ENCODE data around the gene RPL36. TPM values are rescaled to one million over a fixed set of nuclear protein-coding genes. Genes with fewer than 3 reads are reported as not detected.
"Not testable (repeated sequence)": the region's sequence is repeated elsewhere in the genome, so short reads cannot be mapped to it uniquely, and the experiment has no call there.

RPL36 gene
- polyA plus RNA-seq, 3 donors = 1,118 to 1,631 (median 1,215) TPM

DNA sequence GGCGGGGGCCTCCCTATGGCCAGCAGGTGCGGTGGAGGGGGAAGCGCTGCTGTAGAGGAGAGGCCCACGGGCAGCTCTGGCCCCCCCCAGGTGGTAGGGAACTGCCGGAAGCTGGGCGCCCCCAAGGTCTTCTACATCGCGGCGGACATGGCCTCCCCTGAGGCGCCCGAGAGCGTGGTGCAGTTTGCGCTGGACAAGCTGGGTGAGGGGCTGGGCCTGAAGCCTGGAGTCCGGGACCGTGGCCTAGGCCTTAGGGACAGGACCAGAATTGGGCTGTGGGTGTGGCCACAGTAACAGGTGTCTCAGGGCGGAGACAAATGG lies 3.8 kb upstream of the RPL36 start:
- 17 to 33% (median 23%) methylated on average over 16 of the region's 16 CpGs for WGBS, 3 donors
- no peak overlapping the region for H3K27ac ChIP-seq (ENCODE audit: low read depth, low read length)

DNA sequence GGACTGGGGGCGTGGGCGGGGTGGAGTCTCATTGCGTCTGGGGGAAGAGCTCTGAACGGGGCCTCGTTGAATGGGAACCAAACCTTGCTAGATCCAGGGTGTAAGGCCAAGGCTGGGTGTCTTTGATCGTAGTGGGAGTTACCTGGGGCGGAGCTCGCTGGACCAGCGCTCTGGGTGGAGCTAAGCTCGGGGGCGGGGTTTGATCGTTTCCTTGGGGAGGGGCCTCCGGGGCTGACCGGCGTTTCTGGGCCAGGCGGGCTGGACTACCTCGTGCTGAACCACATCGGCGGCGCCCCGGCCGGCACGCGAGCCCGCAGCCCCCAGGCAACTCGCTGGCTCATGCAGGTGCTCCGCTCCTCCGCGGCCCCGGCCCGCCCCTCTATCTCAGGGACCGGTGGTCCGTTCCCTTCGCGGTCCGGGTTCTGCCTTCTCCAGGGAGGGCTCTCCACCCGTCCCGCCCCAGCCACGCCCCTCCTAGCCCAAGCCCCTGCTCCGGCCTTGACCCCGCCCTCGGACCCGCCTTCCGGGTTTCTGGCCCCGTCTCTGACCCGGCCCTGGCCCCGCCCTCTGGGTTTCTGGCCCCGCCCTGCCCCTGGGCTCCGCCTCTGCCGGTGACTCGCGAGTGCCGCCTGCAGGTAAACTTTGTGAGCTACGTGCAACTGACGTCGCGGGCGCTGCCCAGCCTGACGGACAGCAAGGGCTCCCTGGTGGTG lies 3.3 kb upstream of the RPL36 start:
- WGBS, 3 donors = 1 to 2% (median 1%) methylated on average over 39 to 59 of the region's 59 CpGs

DNA sequence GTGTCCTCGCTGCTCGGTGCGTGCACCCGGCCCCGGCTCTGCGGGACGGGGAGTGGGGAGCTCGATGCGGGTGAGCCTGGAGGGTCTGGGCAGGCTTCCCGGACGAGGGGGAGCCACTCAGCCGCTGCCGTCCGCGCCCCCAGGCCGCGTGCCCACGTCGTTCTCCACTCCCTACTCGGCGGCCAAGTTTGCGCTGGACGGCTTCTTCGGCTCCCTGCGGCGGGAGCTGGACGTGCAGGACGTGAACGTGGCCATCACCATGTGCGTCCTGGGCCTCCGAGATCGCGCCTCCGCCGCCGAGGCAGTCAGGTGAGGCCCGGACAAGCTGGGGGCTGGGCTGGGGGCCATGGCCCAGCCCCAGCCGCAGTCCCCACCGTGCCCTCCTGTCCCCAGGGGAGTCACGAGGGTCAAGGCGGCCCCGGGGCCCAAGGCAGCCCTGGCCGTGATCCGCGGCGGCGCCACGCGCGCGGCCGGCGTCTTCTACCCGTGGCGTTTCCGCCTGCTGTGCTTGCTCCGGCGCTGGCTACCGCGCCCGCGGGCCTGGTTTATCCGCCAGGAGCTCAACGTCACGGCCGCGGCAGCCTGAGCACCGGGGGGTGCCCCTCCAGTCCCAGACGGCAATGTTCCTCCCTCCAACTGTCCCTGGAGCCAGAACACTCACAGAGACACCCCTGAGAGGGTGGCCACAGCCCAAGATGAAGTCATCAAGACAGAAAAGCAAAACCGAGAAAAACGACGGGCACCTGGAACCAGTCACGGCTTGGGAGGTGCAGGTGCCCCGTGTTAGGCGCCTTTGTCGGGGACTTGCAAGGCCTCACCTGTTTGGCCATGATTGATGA lies 2.5 kb upstream of the RPL36 start:
- no peak overlapping the region for H3K27ac ChIP-seq (ENCODE audit: low read depth, low read length)
- WGBS, 3 donors = 49 to 54% (median 52%) methylated on average over 66 to 76 of the region's 76 CpGs

More for the DNA sequence above, 3.3 kb upstream of the RPL36 start:
- H3K27ac ChIP-seq (ENCODE audit: low read depth, low read length) = no peak overlapping the region

DNA sequence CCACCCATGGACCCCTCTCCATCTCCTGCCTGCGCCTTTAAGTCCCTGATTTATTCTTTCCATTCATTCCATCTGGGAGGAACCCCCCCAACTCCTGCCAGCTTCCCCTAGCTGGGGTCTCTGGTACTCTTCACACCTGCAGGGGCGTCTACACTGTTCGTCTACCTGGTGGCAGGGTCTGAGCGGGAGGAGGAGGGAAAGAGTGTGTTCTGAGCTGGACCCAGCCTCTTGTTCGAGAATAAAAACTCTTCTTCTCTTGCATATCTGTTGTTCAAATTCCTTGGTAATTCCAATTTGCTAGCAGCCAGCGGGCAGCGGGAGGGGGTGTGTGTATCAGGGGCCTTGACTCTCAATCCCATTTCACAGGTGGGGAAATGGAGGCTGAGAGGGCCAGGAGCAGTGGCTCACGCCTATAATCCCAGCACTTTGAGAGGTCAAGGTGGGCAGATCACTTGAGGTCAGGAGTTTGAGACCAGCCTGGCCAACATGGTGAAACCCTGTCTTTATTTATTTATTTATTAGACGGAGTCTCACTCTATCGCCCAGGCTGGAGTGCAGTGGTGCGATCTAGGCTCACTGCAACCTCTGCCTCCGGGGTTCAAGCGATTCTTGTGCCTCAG lies 1.7 kb upstream of the RPL36 start:
- WGBS, 3 donors = 91 to 96% (median 94%) methylated on average over 13 of the region's 13 CpGs
- H3K27ac ChIP-seq (ENCODE audit: low read depth, low read length) = not testable (repeated sequence)

DNA sequence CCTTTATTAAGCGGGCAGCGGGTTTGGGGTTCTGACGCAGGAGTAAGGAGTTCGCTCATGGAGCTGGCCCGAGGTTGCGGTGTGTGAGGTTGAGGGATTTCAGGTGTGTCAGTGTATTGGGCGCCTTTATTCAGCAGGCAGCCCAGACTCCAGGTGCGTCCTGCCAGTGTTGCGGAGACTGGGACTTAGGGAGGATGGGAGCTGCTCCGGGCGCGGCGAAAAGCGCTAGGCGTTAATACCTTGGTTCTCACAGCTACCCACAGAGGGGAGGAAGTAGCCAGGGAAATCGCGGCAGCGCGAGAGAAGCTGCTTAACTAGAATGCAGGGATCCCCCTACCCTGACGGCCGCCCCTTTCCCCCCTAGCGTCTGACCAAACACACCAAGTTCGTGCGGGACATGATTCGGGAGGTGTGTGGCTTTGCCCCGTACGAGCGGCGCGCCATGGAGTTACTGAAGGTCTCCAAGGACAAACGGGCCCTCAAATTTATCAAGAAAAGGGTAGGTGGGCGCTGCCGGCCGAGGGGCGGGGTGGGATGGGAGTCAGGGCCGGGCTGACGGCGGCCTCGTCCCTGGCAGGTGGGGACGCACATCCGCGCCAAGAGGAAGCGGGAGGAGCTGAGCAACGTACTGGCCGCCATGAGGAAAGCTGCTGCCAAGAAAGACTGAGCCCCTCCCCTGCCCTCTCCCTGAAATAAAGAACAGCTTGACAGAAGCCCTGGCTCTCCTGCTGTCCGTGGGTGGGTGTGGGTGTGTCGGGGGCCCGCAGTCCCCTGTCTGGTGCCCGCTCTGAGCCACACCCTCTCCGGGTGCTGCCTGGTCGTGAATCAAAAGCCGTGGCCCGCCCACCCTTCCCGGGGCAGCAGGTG lies 1.1 kb downstream of the RPL36 start:
- peak overlapping the region; percentile 72 for H3K27ac ChIP-seq (ENCODE audit: low read depth, low read length)
- 1 to 4% (median 3%) methylated on average over 53 to 54 of the region's 54 CpGs for WGBS, 3 donors

DNA sequence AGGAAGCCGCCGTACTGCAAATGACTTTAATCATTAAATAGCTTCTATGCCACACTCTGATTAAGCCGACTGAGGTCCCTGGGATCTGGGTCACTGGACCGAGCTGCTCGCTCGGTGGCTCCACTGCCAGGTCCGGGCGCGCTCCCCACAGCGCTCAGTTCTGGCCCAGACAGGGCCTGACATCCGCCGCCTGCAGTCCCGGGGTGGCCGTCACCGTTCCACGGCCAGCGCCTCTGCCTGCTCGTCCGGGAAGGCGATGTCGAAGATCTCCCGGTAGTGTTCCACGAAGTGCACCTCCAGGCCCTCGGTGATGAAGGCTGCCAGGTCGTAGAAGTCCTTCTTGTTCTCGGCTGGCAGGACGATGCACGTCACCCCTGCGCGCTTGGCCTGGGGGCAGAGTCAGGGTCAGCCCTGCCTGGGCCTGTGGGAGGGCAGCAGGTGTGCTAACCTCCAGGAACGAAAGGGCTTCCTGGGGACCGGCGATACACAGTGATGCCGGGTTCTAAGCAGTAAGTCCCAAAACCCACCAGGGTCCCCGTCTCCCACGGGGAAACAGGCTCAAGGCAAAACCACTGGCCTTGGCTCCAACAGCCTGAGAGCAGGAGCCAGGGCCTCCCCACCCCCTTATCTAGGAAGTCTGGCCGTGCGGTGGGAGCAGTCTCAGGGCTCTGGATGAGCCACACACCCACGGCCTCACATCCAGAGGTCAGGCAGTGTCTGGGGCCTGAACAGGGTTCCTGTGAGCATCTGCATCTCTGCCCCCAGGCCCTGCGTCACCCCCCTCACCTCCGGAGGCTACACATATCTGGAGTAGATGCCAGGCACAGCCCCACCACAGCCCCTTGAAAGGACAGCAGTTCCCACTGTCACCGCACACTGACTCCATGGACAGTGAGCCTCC lies 2.0 kb downstream of the RPL36 start:
- H3K27ac ChIP-seq (ENCODE audit: low read depth, low read length) = no peak overlapping the region
- WGBS, 3 donors = 43 to 65% (median 64%) methylated on average over 42 of the region's 42 CpGs

DNA sequence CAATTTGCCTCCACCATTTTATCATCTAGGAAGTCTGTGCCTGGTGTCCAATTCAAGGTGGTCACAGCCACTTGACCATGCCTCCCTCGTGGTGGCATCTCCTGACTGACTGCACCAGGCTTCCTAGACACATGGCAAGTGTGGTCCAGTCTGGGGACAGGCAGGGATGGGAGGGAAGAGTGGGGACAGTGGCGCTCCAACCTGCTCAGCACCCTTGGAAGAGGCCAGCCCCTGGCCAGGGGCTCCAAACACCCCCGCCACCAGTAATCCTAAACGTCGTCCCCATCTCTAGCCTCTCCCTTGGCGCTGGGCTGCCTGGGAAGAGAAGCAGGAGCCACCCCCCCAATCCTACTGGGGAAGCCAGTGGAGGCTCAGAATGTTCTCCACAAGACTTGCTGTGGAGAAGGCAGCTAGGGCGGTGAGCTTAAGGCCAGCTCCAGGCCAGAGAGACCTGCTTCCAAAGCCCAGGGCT lies 2.7 kb downstream of the RPL36 start:
- H3K27ac ChIP-seq (ENCODE audit: low read depth, low read length) = no peak overlapping the region
- WGBS, 3 donors = 79 to 83% (median 79%) methylated on average over 7 of the region's 7 CpGs

DNA sequence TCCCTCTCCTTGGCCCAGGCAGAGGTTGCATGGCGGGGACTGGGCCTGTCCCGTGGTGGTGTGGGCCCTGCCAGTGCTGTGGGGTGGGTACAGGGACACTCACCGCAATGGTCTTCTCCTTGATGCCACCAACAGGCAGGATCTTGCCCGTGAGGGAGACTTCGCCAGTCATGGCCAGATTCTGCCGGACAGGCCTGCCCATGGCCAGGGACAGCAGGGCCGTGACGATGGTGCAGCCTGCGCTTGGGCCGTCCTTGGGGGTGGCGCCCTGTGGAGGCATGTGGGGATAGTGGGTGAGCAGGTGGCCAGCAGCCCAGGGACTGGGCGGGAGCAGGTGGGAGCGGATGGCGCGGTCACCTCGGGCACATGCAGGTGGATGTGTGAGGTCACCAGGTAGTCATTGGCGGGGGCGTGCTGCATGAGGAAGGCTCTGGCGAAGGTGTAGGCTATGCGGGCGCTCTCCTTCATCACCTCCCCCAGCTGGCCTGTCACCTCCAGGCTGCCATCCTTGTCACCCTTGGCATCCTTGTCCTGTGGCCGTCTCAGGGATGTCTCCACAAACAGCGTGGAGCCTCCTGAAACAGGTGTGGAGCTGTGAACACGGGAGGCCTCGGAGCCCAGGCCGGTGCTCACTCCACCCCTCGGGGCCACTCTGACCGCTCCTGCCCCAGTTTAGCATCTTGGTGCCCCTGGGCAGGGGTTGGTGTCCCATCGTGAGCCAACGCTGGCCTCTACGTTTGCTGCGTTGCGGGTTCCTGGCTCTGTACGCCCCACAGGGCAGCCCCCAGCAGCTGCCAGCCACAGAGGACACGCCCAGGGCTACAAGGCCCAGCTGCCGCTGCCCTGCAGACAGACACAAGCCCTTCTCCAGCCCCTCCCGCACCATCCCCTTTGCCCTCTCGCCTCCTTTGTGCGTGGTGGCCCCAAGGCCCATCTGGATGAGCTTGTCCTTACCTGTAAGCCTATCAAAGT lies 3.4 kb downstream of the RPL36 start:
- WGBS, 3 donors = 85 to 89% (median 86%) methylated on average over 39 of the region's 39 CpGs
- no peak overlapping the region for H3K27ac ChIP-seq (ENCODE audit: low read depth, low read length)

DNA sequence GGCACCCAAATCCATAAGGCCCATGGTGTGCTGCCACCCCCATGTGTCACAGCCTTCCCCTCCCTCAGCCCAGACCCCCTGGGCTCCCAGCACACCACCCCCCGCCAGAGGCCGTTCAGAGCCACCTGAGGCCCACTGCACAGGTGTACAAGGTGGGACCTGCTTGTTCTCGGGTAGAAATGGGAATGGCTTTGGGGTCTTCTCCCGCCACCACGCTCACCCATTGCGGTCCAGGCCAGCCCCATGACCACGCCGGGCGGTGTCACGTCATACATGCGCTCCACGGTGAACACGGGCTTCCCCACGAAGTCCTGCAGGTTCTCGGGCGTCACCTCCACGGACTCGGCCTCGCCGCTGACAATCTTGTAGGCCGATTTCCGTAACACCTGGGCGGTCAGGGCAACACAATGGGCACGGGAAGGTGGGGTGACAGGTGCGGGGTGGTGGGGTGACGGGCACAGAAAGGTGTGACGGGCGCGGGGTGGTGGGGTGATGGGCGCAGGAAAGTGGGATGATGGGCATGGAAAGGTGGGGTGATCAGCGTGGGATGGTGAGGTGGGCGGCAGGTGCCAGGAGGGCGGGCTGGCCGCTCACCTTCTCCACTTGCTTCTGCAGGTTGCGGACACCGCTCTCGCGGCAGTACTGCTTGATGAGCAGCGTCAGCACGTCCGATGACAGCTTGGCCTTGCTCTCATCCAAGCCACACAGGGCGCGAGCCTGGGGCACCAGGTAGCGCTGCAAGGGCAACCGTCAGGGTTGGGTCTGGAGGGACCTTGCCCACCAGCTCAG lies 4.3 kb downstream of the RPL36 start:
- H3K27ac ChIP-seq (ENCODE audit: low read depth, low read length) = no peak overlapping the region
- WGBS, 3 donors = 89 to 94% (median 92%) methylated on average over 43 to 45 of the region's 45 CpGs

DNA sequence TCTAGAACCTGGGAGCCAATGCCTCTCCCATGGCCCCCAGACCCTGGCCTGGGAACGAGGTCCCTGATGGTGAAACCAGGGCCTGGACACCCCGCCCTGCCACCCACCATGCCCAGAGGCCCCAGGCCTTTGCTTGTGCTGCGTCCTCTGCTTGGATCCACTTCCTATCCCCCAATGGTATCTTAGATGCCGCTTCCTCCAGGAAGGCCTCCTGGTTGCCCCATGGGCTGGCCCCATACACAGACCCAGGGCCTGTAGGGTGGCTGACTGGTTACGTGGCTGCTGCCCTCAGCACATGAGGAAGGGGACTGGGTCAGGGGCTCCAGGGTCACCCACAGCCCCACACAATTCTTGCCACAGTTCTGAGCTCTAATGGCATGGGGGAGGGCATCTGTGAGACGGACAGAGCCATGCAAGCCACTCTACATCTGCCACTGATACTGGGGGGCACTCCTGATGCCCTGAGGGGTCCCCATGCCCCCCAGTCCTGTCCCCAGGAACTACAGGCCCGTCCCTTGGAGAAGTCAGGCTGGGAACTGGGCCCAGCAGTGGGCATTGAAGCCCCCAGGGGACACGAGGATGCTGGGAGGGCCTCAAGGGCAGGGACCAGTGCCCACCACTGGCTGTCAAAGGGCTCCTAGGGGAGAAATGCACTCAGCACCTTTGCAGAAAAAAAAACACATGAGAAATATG lies 5.0 kb downstream of the RPL36 start:
- 88 to 93% (median 88%) methylated on average over 8 of the region's 8 CpGs for WGBS, 3 donors
- no peak overlapping the region for H3K27ac ChIP-seq (ENCODE audit: low read depth, low read length)

DNA sequence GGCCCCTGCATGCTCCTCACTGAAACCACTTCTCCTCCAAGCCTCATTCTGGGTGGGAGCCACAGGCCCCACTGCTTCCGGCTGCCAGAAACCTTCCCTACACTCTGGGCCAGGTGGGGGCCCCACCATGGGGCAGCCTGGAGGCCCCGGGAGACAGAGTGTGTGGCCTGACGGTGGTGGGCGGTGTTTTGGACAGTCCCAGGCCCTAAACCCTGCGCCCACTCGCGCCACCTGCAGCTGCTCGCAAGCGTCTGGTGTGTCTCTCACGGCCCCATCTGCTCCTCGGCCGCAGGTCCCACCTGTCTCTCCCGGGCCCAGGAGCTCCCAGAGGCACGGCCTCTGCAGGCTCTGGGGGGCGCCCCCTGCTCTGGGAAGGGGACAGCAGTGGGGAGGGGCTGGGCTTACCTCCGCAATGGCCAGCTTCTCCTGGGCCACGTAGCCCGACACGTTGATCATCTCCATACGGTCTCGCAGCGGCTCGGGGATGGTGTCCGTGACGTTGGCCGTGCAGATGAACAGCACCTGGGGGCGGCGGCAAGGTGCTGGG lies 5.6 kb downstream of the RPL36 start:
- WGBS, 3 donors = 84 to 86% (median 84%) methylated on average over 25 to 28 of the region's 28 CpGs
- H3K27ac ChIP-seq (ENCODE audit: low read depth, low read length) = no peak overlapping the region

DNA sequence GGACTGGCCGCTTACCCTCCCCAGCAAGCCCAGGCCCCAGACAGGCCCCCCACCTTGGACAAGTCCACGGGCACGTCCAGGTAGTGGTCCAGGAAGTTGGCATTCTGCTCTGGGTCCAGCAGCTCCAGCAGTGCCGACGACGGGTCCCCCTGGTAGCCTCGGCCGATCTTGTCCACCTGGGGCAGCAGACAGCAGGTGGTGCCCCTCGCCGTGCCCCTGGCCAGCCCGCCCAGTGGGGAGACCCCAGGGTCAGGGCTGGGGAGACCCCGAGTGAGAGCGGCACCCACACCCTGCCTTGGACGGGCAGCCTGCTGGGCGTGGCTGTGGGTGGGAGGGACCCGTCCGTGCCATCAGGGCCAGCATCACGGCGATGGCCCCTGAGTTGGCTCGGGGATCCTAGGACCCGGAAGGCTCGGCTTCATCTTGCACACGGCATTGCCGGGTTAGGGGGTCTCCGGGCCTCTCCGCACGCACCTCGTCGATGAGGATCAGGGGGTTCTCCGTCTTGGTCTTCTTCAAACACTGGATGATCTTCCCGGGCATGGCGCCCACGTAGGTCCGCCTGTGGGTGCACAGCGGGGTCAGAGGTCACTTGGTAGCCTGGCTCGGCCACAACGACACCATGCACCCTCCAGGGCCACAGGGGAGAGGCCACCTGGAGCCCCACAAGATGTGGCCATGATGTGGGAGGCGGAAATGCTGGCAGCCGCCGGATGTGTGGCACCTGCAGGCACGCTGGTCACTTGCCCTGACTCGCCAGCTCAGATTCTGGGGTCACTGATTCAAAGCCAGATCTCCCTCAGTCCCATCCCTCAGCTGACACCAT lies 6.3 kb downstream of the RPL36 start:
- 86 to 92% (median 89%) methylated on average over 39 to 42 of the region's 42 CpGs for WGBS, 3 donors

DNA sequence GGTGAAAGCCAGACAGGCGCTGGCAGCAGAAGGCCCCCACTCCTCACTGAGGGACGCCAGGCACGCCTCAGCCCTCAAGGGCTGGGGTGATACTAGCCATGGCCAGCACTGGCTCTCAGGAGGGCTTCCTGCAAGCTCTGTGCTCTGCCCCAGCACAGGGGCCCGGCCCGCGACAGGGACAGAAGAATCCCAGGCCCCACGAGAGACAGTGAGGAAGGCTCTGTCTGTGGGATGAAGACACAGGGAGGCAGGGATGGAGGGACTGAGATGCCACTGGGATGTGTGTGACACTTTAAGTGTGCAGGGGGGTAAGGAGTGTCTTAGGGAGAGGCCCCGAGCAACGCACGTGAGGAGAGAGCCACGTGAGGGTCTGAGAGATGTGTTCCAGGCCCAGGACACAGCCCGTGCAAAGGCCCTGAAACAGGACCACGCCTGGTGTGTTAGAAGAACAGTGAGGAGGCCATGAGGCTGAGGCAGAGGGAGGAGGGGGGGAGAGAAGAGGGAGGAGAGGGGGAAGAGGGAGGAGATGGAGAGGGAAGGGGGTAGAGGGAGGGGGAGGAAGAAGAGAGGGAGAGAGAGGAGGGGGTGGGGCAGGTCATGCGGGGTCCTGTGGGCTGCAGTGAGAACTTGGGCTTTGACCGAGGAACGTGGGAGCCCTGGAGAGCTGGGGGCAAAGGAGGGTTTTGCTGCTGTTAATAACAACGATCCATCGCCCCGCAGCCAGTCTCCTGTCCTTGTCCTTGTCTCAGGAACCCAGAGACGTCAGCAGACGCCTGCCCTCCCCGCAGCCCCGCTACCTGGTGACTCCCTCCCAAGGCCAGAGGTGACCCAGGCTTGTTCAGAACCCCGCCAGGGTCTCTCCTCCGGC lies 7.2 kb downstream of the RPL36 start:
- H3K27ac ChIP-seq (ENCODE audit: low read depth, low read length) = no peak overlapping the region
- WGBS, 3 donors = 79 to 88% (median 80%) methylated on average over 25 of the region's 25 CpGs

More for the DNA sequence above, 6.3 kb downstream of the RPL36 start:
- no peak overlapping the region for H3K27ac ChIP-seq (ENCODE audit: low read depth, low read length)
